Vagina (tissue), 2 donors: ENCODE results near the gene IL1RAPL1.

Experiments used
- POLR2A ChIP-seq, 2 donors: fragments of 450-650 bp; IDR thresholded peaks; one replicate each; pipeline ENCODE4 v1.6.1; 2017; ENCODE audit warnings: antibody characterized with exemption in 2 of 2, mild to moderate bottlenecking in 2 of 2, moderate library complexity in 2 of 2
- POLR2AphosphoS5 ChIP-seq, 2 donors: sonication (generic); formaldehyde crosslinking; IDR thresholded peaks; one replicate each; pipeline ENCODE4 v1.9.0; 2017; ENCODE audit warnings: antibody characterized with exemption in 2 of 2, mild to moderate bottlenecking in 2 of 2, low read depth in 1 of 2; ENCODE audit not compliant: insufficient read depth in 1 of 2
- TF ChIP-seq, protein P1 (sequence below), 3 experiments: fragments of 450-650 bp in 2 of 3; fragments of 200-600 bp in 1 of 3; sonication (generic) in 1 of 3; IDR thresholded peaks; one replicate each; pipeline ENCODE4 v1.5.1; 2017 to 2019; ENCODE audit warnings: antibody characterized with exemption in 3 of 3, mild to moderate bottlenecking in 2 of 3, moderate library complexity in 2 of 3

DNA sequence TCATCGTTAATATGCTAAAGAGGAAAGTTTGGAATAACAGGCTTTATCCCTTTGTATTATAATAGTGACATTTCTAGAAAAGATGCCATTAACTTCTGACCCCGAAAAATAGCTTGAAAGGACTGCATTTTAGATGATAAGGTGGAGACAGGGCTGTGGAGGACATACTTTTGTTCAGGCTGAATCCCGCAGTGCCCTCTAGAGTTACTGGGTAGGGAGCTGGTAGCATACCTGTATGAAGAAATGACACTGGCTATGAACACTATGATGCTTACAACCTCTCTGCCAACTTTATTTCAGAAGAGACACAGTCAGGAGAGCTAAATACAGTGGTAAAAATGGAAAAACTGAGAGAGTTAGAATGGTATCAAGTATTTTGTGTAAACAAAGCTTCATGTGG lies 8.1 kb downstream of the IL1RAPL1 start:
- TF ChIP-seq, protein P1, sequence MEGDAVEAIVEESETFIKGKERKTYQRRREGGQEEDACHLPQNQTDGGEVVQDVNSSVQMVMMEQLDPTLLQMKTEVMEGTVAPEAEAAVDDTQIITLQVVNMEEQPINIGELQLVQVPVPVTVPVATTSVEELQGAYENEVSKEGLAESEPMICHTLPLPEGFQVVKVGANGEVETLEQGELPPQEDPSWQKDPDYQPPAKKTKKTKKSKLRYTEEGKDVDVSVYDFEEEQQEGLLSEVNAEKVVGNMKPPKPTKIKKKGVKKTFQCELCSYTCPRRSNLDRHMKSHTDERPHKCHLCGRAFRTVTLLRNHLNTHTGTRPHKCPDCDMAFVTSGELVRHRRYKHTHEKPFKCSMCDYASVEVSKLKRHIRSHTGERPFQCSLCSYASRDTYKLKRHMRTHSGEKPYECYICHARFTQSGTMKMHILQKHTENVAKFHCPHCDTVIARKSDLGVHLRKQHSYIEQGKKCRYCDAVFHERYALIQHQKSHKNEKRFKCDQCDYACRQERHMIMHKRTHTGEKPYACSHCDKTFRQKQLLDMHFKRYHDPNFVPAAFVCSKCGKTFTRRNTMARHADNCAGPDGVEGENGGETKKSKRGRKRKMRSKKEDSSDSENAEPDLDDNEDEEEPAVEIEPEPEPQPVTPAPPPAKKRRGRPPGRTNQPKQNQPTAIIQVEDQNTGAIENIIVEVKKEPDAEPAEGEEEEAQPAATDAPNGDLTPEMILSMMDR (IDR thresholded peaks at IDR 0.05): no peak
- TF ChIP-seq POLR2A (IDR thresholded peaks at IDR 0.05) (no peak), POLR2AphosphoS5 (IDR thresholded peaks at IDR 0.05; ENCODE audit: insufficient read depth in 1 of 2, low read depth in 1 of 2) (no peak)
